Smooth muscle cell (in vitro differentiated cells): ENCODE data around the gene ZC2HC1C. TPM values are rescaled to one million over a fixed set of nuclear protein-coding genes. Genes with fewer than 3 reads are reported as not detected.

ENCODE experiments used
- DNase-seq: peaks from one replicate; lab custom pipeline; 2025; ENCODE audit not compliant: unreplicated experiment; lab: John Stamatoyannopoulos, UW
- H2AFZ ChIP-seq: fragments of 200-600 bp; sonication (generic); 2 replicates; pipeline ENCODE4 v1.6.0; 2016; ENCODE audit warnings: antibody characterized with exemption, low read depth, mild to moderate bottlenecking
- H3F3A ChIP-seq: fragments of 200-600 bp; sonication (generic); 2 replicates; pipeline ENCODE4 v1.6.0; 2017; ENCODE audit warnings: antibody characterized with exemption, low read depth
- H3K27ac ChIP-seq: fragments of 200-600 bp; sonication (generic); 2 replicates; pipeline ENCODE4 v1.5.1; 2016; ENCODE audit warnings: low read depth, mild to moderate bottlenecking
- H3K27me3 ChIP-seq: fragments of 200-600 bp; sonication (generic); 2 replicates; pipeline ENCODE4 v1.6.1; 2016; ENCODE audit warnings: low read depth, mild to moderate bottlenecking
- H3K36me3 ChIP-seq: fragments of 200-600 bp; sonication (generic); 2 replicates; pipeline ENCODE4 v1.5.1; 2016; ENCODE audit warnings: low read depth
- H3K4me1 ChIP-seq: fragments of 200-600 bp; sonication (generic); 2 replicates; pipeline ENCODE4 v1.5.1; 2016; ENCODE audit warnings: low read depth
- H3K4me2 ChIP-seq: fragments of 200-600 bp; sonication (generic); 2 replicates; pipeline ENCODE4 v1.6.0; 2016; ENCODE audit warnings: mild to moderate bottlenecking
- H3K4me3 ChIP-seq: fragments of 200-600 bp; sonication (generic); 2 replicates; pipeline ENCODE4 v1.5.1; 2016; ENCODE audit warnings: mild to moderate bottlenecking
- H3K79me2 ChIP-seq: fragments of 200-600 bp; sonication (generic); 2 replicates; pipeline ENCODE4 v1.6.0; 2016; ENCODE audit warnings: low read depth, mild to moderate bottlenecking
- H3K9ac ChIP-seq: fragments of 200-600 bp; sonication (generic); 2 replicates; pipeline ENCODE4 v1.6.0; 2016; ENCODE audit warnings: low read depth
- H3K9me3 ChIP-seq: fragments of 200-600 bp; sonication (generic); replicated peaks from 2 replicates; pipeline ENCODE4 v1.5.1; 2016; ENCODE audit warnings: low read depth
- H4K20me1 ChIP-seq: fragments of 200-600 bp; sonication (generic); 2 replicates; pipeline ENCODE4 v1.6.0; 2016; ENCODE audit warnings: low read depth
- WGBS: methylation state at CpG from one replicate; pipeline ENCODE4 v1.1.7; 2016; ENCODE audit warnings: low lambda C conversion rate; 5-methylcytosine and 5-hydroxymethylcytosine counted together
- polyA plus RNA-seq: library from polyadenylated mRNA; unstranded; fragments of >200 nt; fragmentation: Nextera tagmentation; extraction: Ambion mirVana; gene quantifications from 2 replicates; pipeline ENCODE4 v1.2.1, GENCODE V29; 2016
- total RNA-seq: library from RNA; depleted of rRNA; stranded (reverse); fragments of >200 nt; gene quantifications from 2 replicates; pipeline ENCODE4 v1.2.3, GENCODE V29; 2014
- TF ChIP-seq, protein P1 (sequence below): fragments of 200-600 bp; sonication (generic); IDR thresholded peaks from 2 replicates; pipeline ENCODE4 v1.5.1; 2017; ENCODE audit warnings: borderline replicate concordance, mild to moderate bottlenecking, antibody characterized with exemption; ENCODE audit not compliant: insufficient read depth, poor library complexity, severe bottlenecking

Gene ZC2HC1C
- total and polyA plus RNA-seq, 2 experiments from 2014 or later: 0.18 to 0.53 TPM

DNA sequence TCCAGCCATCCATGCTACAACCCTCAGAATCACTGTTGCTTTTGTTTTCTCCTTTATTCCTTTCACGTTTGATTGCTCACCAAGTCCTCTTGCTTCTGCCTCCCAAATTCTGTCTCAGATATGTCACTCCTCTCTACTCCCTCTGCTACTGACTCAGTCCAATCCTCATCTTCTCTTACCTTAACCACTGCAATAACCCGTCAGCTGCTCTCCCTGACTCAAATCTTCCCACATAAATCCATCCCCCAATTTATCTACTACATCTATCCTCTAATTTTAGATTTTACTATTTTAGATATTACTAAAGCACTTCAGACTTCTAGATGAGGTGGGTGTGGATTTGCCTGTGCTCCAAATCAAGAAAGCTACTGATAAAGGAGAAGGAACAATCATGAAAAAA, 43.6 kb upstream of the ZC2HC1C start:
- Histone ChIP-seq H3K36me3 (no peaks in the 10 kb centered on the region), H3K27me3 (no peaks in the 10 kb centered on the region), H3K27ac (no peak overlapping the region), H3F3A (no peaks in the 10 kb centered on the region), H3K4me1 (no peaks in the 10 kb centered on the region), H3K4me3 (no peak overlapping the region), H3K9ac (no peak overlapping the region), H3K79me2 (no peaks in the 10 kb centered on the region), H2AFZ (no peak overlapping the region), H4K20me1 (no peaks in the 10 kb centered on the region), H3K4me2 (no peak overlapping the region), H3K9me3 (no peaks in the 10 kb centered on the region)
- 95% methylated on average over 2 of the region's 2 CpGs for WGBS
- TF ChIP-seq, protein P1, sequence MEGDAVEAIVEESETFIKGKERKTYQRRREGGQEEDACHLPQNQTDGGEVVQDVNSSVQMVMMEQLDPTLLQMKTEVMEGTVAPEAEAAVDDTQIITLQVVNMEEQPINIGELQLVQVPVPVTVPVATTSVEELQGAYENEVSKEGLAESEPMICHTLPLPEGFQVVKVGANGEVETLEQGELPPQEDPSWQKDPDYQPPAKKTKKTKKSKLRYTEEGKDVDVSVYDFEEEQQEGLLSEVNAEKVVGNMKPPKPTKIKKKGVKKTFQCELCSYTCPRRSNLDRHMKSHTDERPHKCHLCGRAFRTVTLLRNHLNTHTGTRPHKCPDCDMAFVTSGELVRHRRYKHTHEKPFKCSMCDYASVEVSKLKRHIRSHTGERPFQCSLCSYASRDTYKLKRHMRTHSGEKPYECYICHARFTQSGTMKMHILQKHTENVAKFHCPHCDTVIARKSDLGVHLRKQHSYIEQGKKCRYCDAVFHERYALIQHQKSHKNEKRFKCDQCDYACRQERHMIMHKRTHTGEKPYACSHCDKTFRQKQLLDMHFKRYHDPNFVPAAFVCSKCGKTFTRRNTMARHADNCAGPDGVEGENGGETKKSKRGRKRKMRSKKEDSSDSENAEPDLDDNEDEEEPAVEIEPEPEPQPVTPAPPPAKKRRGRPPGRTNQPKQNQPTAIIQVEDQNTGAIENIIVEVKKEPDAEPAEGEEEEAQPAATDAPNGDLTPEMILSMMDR: no peak
- no peak for DNase-seq

- WGBS: 0% methylated on average over 1 of the region's 1 CpG
- Histone ChIP-seq H2AFZ (no peak overlapping the region), H3K36me3 (no peaks in the 10 kb centered on the region), H3K27me3 (no peaks in the 10 kb centered on the region), H3K4me1 (no peaks in the 10 kb centered on the region), H3K4me3 (no peak overlapping the region), H3K4me2 (no peak overlapping the region), H3K27ac (no peak overlapping the region), H3K79me2 (no peaks in the 10 kb centered on the region), H3K9ac (no peak overlapping the region), H3F3A (no peaks in the 10 kb centered on the region), H3K9me3 (no peaks in the 10 kb centered on the region), H4K20me1 (no peaks in the 10 kb centered on the region)
- DNase-seq: no peak
- TF ChIP-seq, protein P1: no peak
Observed at GRCh38 chr14:75030147-75030546, 39.3 kb upstream of the ZC2HC1C start.

DNA sequence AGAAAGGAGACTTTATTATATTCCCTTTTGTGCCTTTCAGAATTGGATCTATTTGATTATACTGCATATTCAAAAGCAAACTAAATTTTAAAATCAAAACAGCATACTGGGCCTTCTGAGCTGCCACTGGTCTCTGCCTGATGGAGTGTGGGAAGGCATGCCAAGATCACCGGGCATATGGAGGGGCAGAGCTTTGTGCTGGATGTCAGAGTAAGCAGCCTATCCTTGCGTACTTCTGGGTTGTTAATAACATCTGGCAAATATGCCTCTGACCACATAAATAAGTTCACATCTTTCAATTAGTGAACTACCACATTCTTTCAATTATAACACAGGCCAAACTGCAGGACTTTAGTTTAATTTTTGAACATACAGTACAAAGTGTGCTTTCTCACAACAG, 36.5 kb upstream of the ZC2HC1C start:
- no peak overlapping the region for H3K27ac ChIP-seq
- TF ChIP-seq, protein P1: no peak
- WGBS: 100% methylated on average over 2 of the region's 2 CpGs

DNA sequence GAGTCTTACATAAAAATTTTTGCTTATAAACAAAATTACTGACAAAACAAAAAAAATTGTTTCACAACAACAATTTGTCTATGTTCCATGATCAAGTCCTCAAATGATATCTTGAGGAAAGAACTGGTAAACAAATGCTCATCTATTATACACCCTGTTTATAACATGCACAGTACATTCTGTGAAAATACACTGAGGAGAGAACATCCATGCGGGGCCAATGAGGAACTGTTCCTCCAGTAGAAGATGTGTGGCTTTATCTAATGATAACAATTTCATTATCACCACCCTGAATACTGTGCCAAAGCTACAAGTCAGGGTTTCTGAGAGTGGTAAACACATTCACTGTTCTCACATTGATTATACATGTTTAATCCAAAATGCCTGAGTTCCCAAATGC, 28.9 kb upstream of the ZC2HC1C start:
- H3K4me3 ChIP-seq: no peak overlapping the region
- H3K36me3 ChIP-seq: no peaks in the 10 kb centered on the region
- no peak overlapping the region for H3K27ac ChIP-seq
- peaks cover 8% of the 10 kb centered on the region for H3K79me2 ChIP-seq
- no peaks in the 10 kb centered on the region for H3K27me3 ChIP-seq
- no peaks in the 10 kb centered on the region for H4K20me1 ChIP-seq
- no peaks in the 10 kb centered on the region for H3F3A ChIP-seq
- TF ChIP-seq, protein P1: no peak
- H3K4me1 ChIP-seq: no peaks in the 10 kb centered on the region
- DNase-seq: no peak
- no peak overlapping the region for H3K9ac ChIP-seq
- no peak overlapping the region for H2AFZ ChIP-seq
- WGBS: 95% methylated on average over 1 of the region's 1 CpG
- H3K4me2 ChIP-seq: no peak overlapping the region
- no peaks in the 10 kb centered on the region for H3K9me3 ChIP-seq

More for the DNA sequence above, 36.5 kb upstream of the ZC2HC1C start:
- Histone ChIP-seq H3F3A (no peaks in the 10 kb centered on the region), H3K4me3 (no peak overlapping the region), H3K79me2 (no peaks in the 10 kb centered on the region), H2AFZ (no peak overlapping the region), H3K9me3 (no peaks in the 10 kb centered on the region), H3K27me3 (no peaks in the 10 kb centered on the region), H3K4me1 (no peaks in the 10 kb centered on the region), H3K9ac (no peak overlapping the region), H4K20me1 (no peaks in the 10 kb centered on the region), H3K4me2 (no peak overlapping the region), H3K36me3 (no peaks in the 10 kb centered on the region)
- DNase-seq: no peak
